Fibroblast of peridontal ligament (primary cell): Measurements from ENCODE around the gene ATP2C2.
"Not testable (repeated sequence)": the region's sequence is repeated elsewhere in the genome, so short reads cannot be mapped to it uniquely, and the experiment has no call there.

Experiments
- DNase-seq: peaks from one replicate; pipeline ENCODE4 v3.0.0-alpha.2; 2010; ENCODE audit errors: extremely low read depth

ATP2C2 gene

GRCh38 chr16:84449156-84450140 is 81.1 kb downstream of the ATP2C2 start:
- no peak for DNase-seq

- no peak for DNase-seq
Observed at GRCh38 chr16:84450176-84450865, 82.0 kb downstream of the ATP2C2 start.

- not testable (repeated sequence) for DNase-seq
Observed at GRCh38 chr16:84451010-84451676, 82.8 kb downstream of the ATP2C2 start.

GRCh38 chr16:84451781-84452180 is 83.4 kb downstream of the ATP2C2 start:
- DNase-seq = no peak

- DNase-seq = no peak
Observed at GRCh38 chr16:84453061-84453752, 84.9 kb downstream of the ATP2C2 start.

- DNase-seq = no peak
Observed at GRCh38 chr16:84454611-84455010, 86.3 kb downstream of the ATP2C2 start.

- DNase-seq = no peak
Observed at GRCh38 chr16:84455031-84455430, 86.7 kb downstream of the ATP2C2 start.

- DNase-seq = no peak
Observed at GRCh38 chr16:84458606-84459532, 90.5 kb downstream of the ATP2C2 start.

- DNase-seq = no peak
Observed at GRCh38 chr16:84459533-84459894, 91.2 kb downstream of the ATP2C2 start.

GRCh38 chr16:84459941-84460405 is 91.6 kb downstream of the ATP2C2 start:
- no peak for DNase-seq

GRCh38 chr16:84460406-84461028 is 92.2 kb downstream of the ATP2C2 start:
- no peak for DNase-seq

GRCh38 chr16:84461029-84461412 is 92.7 kb downstream of the ATP2C2 start:
- no peak for DNase-seq

GRCh38 chr16:84461413-84462295 is 93.3 kb downstream of the ATP2C2 start:
- DNase-seq = no peak

- DNase-seq = no peak
Observed at GRCh38 chr16:84462296-84463210, 94.2 kb downstream of the ATP2C2 start.

GRCh38 chr16:84463221-84463620 is 94.9 kb downstream of the ATP2C2 start:
- DNase-seq = no peak

GRCh38 chr16:84464116-84464515 is 95.8 kb downstream of the ATP2C2 start:
- DNase-seq = no peak

- DNase-seq = no peak
Observed at GRCh38 chr16:84465154-84465553, 96.8 kb downstream of the ATP2C2 start.

GRCh38 chr16:84466692-84467091 is 98.4 kb downstream of the ATP2C2 start:
- DNase-seq = no peak
